WI38 (cell line): Measurements from ENCODE around the gene DCLK1.
"Not testable (repeated sequence)": the region's sequence is repeated elsewhere in the genome, so short reads cannot be mapped to it uniquely, and the experiment has no call there.

Experiments used
- H3K4me3 ChIP-seq: 2 replicates; pipeline ENCODE4 v1.5.1; 2011; ENCODE audit warnings: low read depth, mild to moderate bottlenecking, control low read depth, low read length
- CTCF ChIP-seq: IDR thresholded peaks from 2 replicates; pipeline ENCODE4 v1.5.1; 2012; ENCODE audit warnings: low read depth, mild to moderate bottlenecking, control low read depth, low read length

DCLK1 gene

DNA sequence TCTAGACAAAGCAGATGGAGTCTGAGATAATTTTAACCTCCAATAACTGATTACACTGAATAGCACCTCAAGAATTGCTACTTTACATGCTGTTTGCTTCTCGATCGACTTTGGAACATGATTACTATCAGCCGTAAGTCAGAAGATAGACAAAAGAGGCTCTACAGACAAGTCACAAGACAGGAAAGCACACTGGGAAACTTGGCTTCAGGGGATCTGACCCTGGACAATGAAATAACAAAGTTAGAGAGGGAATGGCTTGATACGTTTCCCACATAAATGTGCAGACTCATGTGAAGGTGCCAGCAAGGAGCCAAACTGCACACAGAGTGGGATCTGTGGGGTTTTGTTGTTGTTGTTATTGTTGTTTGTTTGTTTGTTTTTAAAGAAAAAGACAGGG, 28.5 kb downstream of the DCLK1 start:
- no peak for TF ChIP-seq CTCF
- no peak overlapping the region for H3K4me3 ChIP-seq

DNA sequence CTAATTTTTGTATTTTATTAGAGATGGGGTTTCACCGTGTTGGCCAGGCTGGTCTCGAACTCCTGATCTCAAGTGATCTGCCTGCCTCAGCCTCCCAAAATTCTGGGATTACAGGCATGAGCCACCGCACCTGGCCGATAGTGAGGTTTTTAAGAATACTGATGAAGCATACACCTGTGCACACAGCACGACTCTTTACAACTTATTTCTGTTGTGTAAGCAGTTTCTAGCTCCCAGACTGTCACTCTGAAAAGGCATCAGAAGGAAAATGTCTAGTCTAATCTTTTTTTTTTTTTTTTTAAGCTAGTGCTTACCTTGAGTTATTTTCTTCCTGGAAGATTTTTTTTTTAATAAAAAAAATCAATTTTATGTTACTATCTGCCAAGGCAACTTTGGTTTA, 29.3 kb downstream of the DCLK1 start:
- H3K4me3 ChIP-seq: not testable (repeated sequence)

DNA sequence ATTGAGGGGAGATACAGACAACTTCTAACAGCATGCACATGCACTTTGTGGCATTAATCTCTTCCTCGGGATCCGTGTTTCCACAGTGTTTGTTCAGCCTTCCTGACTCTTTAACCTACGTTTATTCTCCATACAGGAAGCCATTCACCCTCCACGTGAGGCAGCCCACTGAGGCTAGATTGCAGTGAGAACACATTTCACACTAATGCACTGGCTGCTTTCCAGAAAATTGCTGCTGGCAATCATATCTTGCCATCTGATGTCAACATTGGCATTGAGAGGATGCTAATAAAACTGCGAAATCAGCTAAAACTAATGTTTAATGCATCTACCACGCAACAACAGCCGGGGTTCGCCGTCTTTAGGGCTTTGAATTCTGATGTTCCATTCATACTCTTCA, 30.0 kb downstream of the DCLK1 start:
- no peak overlapping the region for H3K4me3 ChIP-seq
- TF ChIP-seq CTCF: no peak

DNA sequence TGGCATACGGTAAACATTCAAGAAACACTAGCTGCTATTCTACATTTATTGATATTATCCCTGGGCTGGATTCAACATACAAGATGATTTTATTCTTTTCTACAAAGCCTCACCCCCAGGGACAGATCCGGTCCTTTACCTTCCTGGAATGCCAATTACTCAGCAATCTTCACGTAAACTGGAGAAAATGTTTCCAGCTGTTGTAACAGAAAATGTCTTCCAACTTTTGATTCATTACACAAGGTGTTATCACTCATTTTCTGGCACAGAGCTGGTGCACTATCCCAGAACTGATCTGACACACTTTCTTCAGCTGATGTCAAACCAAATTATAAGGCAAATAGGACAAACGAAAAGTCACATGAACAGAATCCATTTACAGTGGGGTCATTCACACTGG, 33.1 kb downstream of the DCLK1 start:
- no peak overlapping the region for H3K4me3 ChIP-seq
- TF ChIP-seq CTCF: no peak

GRCh38 chr13:36096461-36097416, 34.4 kb downstream of the DCLK1 start:
- no peak for TF ChIP-seq CTCF
- no peak overlapping the region for H3K4me3 ChIP-seq

DNA sequence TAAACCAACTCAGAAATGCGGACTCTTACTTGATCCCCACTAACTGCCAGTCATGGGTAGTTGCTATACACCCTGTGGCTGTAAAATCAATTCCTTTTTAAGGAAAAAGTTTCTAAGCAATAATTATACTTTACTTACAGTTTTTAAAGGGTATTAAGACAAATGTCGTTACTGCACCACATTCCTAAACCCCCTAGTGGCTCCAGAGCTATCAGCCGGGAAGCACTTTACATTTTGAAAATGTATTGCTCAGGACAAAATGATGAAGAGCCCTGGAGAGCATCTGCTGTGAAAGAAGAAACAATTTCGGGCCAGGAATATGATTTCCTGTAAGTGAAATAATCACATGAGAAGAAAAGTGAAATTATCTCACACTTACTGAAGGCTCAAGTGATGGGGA, 36.7 kb downstream of the DCLK1 start:
- H3K4me3 ChIP-seq: no peak overlapping the region
- TF ChIP-seq CTCF: no peak

- no peak overlapping the region for H3K4me3 ChIP-seq
- TF ChIP-seq CTCF: no peak
Observed at GRCh38 chr13:36090592-36090991, 40.6 kb downstream of the DCLK1 start.
